GM21737 (cell line): ENCODE data around the gene CKS2.

ENCODE experiments used
- ATAC-seq: cut with Tn5 transposase; IDR thresholded peaks from one replicate; pipeline ENCODE4 v1.9.1; 2021; ENCODE audit warnings: mild to moderate bottlenecking, moderate library complexity; ENCODE audit not compliant: unreplicated experiment

Gene CKS2

DNA sequence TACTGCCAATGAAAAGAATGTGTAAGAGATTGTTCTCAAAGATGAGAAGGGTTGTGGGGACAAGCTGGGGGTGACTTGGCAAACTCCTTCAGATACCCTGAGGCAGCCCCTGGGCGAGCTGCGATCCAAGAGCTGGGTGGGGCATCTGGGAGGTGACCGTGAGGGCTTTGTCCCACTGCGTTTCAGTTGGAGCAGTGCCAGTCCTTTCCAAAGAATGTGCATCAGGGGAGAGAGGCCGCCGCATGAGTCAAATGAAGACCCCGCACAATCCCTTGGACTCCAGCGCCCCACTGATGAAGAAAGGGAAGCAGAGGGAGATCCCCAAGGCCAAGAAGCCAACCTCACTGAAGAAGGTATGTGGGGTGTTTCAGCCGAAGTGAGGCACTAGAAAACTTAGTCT is 35.7 kb downstream of the CKS2 start:
- ATAC-seq: no peak

DNA sequence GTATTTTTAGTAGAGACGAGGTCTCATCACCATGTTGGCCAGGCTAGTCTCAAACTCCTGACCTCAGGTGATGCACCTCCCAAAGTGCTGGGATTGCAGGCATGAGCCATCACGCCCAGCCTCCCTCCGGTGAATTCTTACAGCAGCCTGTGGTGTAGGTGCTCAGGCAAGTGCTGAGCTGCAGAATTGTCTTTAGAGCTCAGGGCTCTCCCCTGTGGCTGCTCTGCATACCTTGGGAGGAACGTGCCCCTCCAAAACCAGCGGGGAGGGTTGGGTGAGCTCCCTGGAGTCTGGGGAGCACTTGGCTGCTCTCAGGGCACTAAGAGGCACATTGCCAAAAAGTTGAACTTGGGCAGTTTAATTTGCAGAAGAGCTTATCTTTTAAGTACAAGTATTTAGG is 36.7 kb downstream of the CKS2 start:
- ATAC-seq: no peak

DNA sequence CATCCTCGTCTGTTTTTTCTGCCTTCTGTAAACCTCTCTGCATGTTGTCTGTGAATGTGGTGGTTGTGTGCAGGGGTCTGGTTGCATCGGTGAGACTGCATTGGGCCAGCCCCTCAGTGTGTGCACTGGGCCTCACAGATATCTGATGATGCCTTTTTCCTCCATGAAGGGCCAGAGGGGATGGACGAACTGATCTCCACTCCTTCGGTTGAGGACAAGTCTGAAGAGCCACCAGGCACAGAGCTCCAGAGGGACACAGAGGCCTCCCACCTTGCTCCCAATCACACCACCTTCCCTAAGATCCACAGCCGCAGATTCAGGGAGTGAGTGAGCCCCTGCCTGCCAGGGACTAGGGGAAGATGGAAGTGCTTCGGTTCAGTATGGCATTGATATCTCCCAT is 38.6 kb downstream of the CKS2 start:
- ATAC-seq: no peak

DNA sequence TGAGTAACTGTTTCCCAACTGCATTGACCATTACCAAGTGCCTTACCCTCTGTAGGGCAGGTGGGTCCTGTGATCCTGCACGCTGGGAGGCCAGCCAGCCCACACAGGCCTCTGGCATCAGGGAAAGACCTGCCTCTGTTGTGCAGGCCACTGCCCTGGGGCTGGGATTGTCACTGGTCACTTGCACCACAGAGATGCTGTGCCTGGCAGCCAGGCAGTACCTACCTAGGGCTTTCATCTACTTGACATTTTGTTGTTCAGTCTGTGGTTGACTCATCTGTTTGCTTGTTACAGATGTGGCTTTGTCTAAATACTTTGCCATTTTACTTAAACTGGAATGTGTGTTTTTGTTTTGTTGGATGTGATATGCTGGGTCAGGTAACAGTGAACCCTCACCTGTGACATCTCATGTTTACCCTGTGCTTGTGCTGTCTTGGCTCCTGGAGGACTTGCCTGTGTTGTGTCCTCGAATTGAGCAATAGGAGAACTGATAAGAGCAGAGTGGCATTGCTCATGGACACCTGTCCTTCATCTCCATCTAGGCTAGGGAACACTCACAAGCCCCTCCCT is 40.1 kb downstream of the CKS2 start:
- no peak for ATAC-seq

DNA sequence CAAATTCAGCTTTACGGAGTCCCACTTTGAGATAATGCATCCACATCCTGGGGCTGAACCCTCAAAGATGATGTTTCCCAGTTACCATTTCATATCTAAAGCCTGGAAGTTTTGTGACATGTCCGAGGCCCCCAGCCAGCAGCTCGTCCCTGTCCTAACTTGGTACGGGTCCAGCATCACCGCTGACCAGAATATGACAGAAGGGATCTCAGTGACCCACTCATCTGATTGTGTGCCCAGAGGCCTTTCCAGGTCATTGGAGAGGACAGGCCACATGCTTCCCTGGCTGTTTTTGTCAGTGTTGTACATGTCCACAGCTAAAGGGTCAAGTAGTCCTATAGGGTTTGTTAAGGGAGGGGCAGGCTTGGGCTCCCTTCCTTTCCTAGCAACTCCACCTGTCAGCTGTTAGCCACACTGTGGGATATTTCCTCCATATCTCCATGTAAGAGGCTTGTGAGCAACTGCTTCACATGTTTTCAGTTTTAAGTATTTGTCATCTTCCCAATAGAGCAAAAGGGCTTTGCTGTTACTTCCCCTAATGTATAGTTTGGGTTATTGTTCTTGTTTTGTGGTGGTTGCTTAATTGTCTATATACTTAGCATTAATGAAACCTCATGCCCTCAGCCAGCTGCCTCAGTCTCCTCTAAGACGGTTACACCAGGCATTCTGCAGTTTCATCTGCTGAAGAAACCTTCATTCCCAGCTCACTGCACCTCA is 40.7 kb downstream of the CKS2 start:
- no peak for ATAC-seq

DNA sequence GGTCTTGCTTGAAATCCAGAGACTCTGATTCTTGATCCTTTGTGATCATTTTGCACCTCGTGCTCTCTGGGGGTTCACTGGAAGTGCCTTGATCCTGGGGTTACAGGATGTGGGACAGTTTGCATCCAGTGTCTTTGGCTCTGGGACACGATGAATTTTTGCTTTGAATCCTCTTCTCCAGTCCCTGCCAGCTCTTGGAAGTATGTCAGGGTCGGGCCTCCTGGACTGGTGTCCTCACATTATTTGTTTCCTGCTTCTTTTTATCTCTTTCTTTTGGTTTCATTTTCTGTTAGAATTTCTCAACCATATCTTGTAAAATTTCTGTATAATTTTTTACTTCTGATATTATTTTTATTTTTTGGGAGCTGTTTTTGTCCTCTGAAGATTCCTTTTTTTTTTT is 41.5 kb downstream of the CKS2 start:
- ATAC-seq: no peak

DNA sequence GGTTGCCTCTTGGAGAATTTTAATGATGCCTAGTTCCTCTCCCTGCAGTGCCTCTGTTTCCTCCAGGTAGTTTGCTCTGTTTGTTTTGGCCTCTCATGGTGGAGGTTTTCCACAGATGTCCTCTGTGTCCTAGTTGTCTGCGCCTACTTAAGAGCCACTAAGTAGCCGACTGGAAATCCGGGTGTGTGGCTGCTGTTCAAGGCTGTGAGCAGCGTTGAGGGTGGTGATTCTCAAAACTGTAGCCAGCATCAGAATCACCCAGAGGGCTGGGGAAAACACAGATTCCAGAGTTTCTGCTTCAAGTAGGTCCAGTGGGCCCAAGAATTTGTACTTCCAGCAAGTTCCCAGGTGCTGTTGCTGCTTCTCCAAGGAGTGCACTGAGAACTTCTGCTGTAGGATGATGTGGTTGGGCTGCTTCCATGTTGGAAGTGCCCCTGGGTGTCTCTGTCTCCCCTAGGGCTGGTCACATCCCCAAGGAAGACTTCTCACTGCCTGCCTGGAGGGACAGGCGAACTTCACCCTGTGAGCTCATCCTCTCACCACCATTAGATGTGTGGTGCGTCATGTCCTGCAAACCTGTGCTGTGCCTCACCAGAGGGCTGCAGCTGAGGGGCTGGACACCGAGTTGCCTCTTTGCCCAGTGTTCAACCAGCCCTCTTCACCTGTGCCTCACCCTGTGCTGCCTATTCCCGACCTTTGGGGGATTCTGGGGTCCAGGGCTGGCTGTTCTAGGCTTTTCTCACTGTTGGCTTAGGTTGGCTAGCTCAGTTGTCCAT is 42.1 kb downstream of the CKS2 start:
- ATAC-seq: no peak

DNA sequence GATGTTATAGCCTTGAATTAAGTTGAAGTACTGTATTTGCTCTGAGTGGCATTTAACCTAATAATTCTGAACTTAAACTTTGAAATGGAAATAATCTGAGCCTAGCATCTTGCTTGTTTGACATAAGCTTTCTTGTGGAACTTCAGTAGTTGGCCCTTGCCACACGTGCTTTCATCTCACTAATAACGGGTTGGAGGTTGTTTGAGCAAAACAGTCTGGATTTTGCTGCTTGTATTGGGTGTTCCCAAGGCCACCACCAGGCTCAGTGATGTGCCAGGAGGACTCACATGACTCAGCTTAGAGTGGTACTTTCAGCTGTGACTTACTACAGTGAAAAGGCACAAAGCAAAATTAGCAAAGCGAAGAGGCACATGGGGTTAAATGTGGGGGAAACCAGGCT is 43.0 kb downstream of the CKS2 start:
- ATAC-seq: no peak

DNA sequence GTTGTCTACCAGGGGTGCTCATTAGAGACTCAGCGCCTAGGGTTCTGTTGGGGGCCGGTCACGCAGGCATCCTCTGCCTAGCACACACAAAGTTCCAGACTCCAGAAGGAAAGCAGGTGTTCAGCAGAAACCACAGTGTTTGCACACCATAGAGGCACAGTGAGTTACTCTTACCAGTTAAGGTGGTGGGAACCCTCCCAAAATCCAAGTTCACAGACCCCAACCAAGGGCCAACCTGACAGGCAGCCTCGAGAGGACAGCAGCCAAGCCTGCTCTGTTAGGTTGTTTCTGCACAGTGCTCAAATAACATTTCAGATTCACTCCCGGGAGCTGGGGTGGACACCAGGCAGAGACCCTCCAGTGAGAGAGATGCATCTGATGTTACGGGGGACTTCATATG is 43.5 kb downstream of the CKS2 start:
- no peak for ATAC-seq

DNA sequence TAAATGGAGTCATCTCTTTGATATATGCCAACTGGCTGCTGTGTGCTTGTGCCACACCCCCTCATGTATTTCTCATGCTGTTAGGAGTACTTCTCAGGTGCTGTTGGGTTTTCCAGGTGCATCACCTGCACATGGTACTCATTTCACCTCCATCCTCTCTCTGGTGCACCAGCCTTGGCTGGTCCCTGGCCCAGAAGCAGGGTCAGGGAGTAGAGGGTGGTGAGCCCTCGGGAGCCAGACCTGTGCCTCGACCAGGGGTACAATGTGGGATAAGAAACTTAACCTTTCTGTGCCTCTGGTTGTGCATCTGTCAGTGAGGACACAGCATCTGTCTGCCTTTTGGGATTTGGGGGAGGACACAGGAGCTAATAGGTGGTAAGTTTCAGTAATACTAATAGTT is 45.8 kb downstream of the CKS2 start:
- ATAC-seq: no peak

DNA sequence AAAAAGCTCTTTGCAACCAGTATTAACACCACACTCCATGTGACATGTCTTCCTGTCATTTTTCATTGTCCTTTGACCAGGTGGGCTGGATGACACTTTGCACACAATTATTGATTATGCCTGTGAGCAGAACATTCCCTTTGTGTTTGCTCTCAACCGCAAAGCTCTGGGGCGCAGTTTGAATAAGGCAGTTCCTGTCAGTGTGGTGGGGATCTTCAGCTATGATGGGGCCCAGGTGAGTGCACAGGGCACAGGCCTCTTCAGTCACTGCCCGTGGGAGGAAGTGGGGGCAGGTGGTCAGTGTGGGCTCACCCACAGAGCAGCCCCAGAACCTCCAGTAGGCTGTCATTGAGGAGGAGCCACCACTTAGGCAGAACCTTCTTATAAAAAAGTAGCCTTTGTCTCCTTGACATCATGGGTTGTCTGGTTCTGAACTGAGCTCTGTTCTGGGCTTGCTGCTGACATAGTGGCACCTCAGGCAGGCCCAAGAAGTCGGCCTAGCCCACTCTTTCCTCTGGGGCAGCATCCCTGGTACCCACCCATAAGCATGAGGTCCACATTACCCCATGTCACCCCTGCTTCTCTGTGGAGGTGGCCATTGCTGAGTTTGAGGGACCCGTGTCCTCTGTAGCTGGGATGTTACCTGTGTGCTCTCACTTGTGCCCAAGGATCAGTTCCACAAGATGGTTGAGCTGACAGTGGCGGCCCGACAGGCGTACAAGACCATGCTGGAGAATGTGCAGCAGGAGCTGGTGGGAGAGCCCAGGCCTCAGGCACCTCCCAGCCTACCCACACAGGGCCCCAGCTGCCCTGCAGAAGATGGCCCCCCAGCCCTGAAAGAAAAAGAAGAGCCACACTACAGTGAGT is 46.6 kb downstream of the CKS2 start:
- ATAC-seq: no peak

DNA sequence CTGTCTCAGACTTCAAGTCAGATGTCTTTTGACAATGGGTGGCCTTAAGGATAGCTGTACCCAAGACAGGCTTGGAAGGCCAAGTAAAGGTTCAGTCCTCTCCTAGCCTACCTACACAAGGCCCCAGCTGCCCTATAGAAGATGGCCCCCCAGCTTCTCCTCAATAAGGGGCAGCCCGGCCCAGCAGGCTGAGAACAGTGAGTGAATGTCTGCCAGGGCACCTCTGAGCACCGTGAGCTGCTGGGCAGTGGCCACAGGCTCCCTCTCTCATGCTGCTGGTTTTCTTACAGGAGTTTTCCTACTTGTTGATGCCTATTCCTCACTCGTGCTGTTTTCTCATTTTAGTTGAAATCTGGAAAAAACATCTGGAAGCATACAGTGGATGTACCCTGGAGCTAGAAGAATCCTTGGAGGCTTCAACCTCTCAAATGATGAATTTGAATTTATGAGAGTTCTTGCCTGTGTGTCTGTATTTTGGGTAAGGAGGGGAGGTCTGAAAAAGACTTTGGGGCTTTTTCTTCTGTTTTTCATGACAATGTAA is 47.5 kb downstream of the CKS2 start:
- ATAC-seq: no peak

DNA sequence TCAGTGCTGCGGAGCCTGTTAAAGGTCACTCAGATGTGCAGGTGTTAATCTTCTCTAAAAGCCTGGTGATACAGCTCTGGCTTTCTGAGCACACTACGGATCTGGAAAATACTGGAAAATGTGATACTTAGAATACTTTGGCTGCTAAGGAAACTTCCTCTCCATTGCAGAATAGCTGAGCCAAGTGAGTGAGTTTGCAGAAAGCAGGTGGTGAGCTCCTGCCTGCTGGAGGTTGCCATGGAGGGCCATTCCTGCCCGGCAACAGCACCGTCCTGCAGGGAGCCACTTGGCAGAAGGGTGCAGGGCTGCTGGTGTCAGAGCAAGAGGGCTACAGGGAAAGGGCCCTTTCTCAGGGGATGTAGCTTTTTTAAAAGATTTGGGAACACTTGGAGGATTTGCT is 48.0 kb downstream of the CKS2 start:
- no peak for ATAC-seq

DNA sequence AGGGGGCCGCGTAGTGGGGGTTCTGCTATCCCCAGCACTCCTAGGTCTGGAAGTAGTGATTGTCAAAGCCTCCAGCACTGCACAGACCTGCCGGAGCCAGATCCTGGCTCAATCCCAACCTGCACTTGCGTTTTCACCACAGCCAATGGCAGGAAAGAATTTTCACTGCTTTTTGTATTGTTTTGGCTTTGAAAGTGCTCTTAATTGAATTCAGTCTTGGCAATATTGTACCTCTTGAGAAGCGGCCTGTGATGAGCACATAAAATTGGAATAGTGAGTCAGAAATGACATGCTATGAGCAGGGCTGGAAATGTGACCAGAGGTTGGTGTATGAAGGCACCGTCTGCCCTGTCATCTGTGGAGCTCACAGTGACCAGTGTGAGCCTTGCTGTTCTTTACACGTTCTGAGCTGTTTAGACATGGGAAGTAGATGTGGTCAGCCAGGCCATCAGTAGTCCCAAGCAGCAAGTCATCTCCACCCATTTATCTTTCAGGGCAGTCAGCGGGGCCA is 48.8 kb downstream of the CKS2 start:
- ATAC-seq: no peak

DNA sequence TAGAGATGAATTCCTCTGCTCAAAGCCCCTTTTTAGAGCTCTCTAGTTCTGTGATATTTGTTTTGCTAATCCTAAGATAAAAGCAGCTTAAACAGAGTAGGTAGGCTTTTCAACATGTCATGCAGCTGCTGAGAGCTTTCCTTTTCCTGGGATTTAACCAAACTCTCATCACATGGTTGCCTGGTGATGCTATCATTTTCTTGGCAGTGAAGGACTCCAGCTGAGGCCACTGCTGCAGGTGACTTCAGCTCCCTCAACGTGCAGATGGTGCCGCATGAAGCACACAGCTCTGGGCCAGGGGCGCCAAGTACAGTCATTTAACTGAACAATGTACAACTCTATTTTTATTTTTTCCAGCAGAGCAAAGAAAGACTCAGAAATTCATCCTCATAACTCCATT is 49.5 kb downstream of the CKS2 start:
- no peak for ATAC-seq

DNA sequence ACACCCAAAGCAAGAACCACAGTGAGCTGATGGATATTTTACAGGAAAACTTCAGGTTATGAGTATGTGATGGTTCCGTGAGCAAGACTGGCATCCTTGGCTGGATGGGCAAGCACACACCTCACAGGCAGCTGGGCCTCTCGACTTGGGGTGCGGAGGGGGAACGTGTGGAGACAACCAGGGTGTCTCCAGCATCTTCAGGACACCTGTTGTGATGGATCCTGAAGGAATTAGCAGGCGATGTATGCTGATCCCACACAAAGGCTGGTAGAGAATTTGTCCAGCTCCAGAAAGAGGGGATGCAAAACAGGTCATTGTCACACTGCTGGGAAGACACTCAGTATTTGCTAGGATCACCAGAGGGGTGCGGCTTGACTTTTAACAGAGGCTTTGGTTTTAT is 50.0 kb downstream of the CKS2 start:
- no peak for ATAC-seq

DNA sequence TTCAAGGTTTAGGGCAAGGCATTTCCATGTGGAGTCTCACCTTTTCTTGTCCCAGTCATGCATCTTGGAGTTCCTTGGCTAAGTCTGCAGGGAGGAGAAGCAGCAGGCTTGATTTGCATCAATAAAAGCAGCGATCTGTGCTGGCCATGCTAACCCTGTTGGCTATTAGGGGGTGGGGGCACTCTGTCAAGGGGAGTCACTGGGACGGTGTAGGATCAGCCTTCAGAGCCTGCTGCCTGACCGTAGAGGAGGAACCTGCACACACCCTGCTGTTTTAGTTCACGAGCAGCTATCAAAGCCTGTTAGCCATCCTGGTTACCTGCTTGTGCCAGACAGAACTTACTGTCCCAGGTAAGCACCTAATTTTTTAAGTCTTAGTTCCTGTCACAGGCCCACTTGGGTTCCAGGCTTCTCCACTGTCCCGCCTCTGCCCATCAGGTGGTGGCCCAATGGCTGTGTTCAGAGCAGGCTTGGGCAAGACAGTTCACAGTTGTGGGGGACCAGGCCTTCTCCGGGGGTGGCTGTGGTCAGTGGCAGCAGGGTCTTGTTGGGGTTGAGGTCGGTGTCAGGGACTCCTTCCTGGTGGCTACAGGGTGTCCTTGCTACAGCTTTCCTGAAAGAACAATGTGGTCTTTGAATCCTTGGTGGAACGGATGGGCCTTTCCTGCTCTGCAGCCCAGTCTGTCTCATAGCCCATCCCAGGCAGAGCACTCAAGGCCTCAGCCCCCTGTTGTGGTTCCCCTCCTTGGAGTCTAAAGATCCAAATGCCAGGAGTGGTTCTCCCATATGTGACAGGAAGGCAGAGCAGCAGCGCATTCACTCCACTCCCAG is 51.0 kb downstream of the CKS2 start:
- no peak for ATAC-seq

DNA sequence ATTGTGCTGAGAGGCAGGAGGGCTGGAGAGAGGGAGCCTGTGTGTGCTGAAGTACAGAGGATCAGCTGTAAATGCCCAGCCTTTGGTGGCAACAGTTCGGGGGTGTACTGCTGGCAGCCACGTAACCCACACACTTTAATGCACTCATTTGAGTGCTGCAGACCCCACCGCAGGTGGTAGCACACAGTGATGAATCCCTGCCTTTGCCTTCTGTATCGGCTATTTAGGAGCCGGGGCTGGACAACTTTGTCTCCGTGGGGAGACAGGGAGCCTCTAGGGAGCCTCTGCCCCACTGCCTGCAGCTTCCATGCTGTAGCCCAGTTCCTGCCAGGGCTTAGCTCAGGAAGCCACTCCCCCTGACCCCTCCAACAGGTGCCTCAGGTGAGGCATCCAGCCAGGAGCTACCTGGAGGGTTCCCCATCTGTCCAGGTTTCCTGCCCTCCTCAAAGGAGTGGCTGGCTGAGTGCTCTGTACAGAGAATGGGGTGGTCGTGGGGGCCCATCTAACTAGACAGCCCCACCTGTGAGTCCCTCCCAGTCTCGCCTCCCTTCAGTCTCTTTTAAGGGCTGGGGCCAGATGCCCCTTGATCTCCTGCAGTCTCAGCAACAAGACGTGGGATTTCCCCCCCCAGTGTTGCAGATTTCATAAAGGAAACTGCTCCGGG is 51.8 kb downstream of the CKS2 start:
- no peak for ATAC-seq

DNA sequence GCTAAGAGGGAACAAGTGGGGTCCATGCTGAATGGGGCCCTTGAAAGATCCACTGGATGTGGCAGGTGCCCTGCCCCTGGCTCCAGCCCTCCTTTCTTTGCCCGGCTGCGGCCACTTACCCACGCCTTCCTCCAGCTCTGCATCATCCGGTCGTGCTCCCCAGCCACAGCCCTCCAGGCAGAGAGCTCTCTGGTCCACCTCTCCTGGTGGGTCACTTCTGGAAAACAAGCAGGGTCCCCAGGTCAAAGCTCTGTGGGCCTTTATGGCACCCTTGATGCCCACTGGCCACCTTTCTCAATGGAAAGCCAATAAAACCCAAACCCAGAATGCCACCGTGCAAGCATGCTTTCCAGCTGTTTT is 52.3 kb downstream of the CKS2 start:
- ATAC-seq: no peak
